Endothelial cell of umbilical vein (primary cell): ENCODE results near the gene SHPK. TPM values are rescaled to one million over a fixed set of nuclear protein-coding genes. Genes with fewer than 3 reads are reported as not detected.

ENCODE experiments used
- BruUV-seq: library from RNA; stranded (reverse); fragments of 400-500 nt; replicated peaks from 2 replicates; lab custom pipeline; 2021; lab: Mats Ljungman, UMichigan
- CTCF ChIA-PET: fragments of 300-600, 350-600 bp; sonication (Branson Sonifier 250); formaldehyde crosslinking; loops from one replicate; lab custom pipeline; 2021; ENCODE audit warnings: antibody characterized with exemption, inconsistent platforms; lab: Charles Lee
- POLR2A ChIA-PET: fragments of 300-600, 350-600 bp; sonication (Branson Sonifier 250); formaldehyde crosslinking; loops from one replicate; lab custom pipeline; 2021; ENCODE audit warnings: antibody characterized with exemption, inconsistent platforms; lab: Charles Lee
- DNase-seq: peaks from one replicate; pipeline ENCODE4 v3.0.0-alpha.2; 2011; ENCODE audit warnings: low read depth, low spot score
- FAIRE-seq: peaks from 2 replicates; lab custom pipeline; 2011; peaks lifted over from hg19 to GRCh38; lab: Jason Lieb, UNC
- H2AFZ ChIP-seq: 2 replicates; pipeline ENCODE4 v1.6.0; 2012; ENCODE audit warnings: low read depth, low read length, control low read depth, inconsistent platforms
- H3K27ac ChIP-seq: 2 replicates; pipeline ENCODE4 v1.5.1; 2011; ENCODE audit warnings: low read depth, mild to moderate bottlenecking, control low read depth, low read length, moderate library complexity; ENCODE audit not compliant: insufficient read depth
- H3K27me3 ChIP-seq, 2 experiments: 2 replicates each; pipeline versions ENCODE4 v1.6.0 to v1.6.1; 2011; ENCODE audit warnings: low read length in 2 of 2, mixed read lengths in 1 of 2; ENCODE audit not compliant: control insufficient read depth in 2 of 2, insufficient read depth in 2 of 2
- H3K36me3 ChIP-seq, 2 experiments: 2 replicates in 1 of 2; 3 replicates in 1 of 2; pipeline ENCODE4 v1.5.1; 2011; ENCODE audit warnings: low read length in 2 of 2, mild to moderate bottlenecking in 1 of 2, moderate library complexity in 1 of 2; ENCODE audit not compliant: control insufficient read depth in 2 of 2, insufficient read depth in 2 of 2; ENCODE audit errors: extremely low read depth in 1 of 2
- H3K4me1 ChIP-seq: 3 replicates; pipeline ENCODE4 v1.5.1; 2011; ENCODE audit warnings: mild to moderate bottlenecking, low read length; ENCODE audit not compliant: control insufficient read depth, insufficient read depth; ENCODE audit errors: extremely low read depth
- H3K4me2 ChIP-seq: 2 replicates; pipeline ENCODE4 v1.6.1; 2011; ENCODE audit warnings: low read length, control low read depth, mixed read lengths; ENCODE audit not compliant: insufficient read depth
- H3K4me3 ChIP-seq, 3 experiments: fragments of 200-600 bp in 1 of 3; sonication (generic), shearing (Covaris generic) in 1 of 3; replicated peaks in 1 of 3; 2 replicates each; pipeline ENCODE4 v1.5.1; 2011 to 2016; ENCODE audit warnings: control low read depth in 3 of 3, low read length in 3 of 3, mild to moderate bottlenecking in 2 of 3, inconsistent platforms in 1 of 3, low read depth in 1 of 3, moderate library complexity in 1 of 3; ENCODE audit not compliant: insufficient read depth in 1 of 3
- H3K79me2 ChIP-seq: 2 replicates; pipeline ENCODE4 v1.6.0; 2012; ENCODE audit warnings: low read length, inconsistent platforms; ENCODE audit not compliant: control insufficient read depth, insufficient read depth
- H3K9ac ChIP-seq: replicated peaks from 2 replicates; pipeline ENCODE3; 2011; ENCODE audit warnings: low read length, control low read depth; ENCODE audit not compliant: insufficient read depth; ENCODE audit errors: extremely low read depth
- H3K9me1 ChIP-seq: replicated peaks from 3 replicates; pipeline ENCODE4 v1.6.0; 2011; ENCODE audit warnings: mild to moderate bottlenecking, low read length; ENCODE audit not compliant: control insufficient read depth, insufficient read depth; ENCODE audit errors: extremely low read depth
- H3K9me3 ChIP-seq: replicated peaks from 2 replicates; pipeline ENCODE4 v1.5.1; 2012; ENCODE audit warnings: low read length, inconsistent platforms; ENCODE audit not compliant: control insufficient read depth, insufficient read depth
- H4K20me1 ChIP-seq: replicated peaks from 2 replicates; pipeline ENCODE3; 2011; ENCODE audit warnings: mild to moderate bottlenecking, low read length; ENCODE audit not compliant: control insufficient read depth, insufficient read depth; ENCODE audit errors: extremely low read depth
- CTCF ChIP-seq, 2 donors: IDR thresholded peaks; 1 replicate in 1 of 2; 2 replicates in 1 of 2; pipeline ENCODE4 v1.5.1; 2011; ENCODE audit warnings: low read length in 2 of 2, mild to moderate bottlenecking in 2 of 2, moderate library complexity in 2 of 2, control low read depth in 1 of 2, inconsistent platforms in 1 of 2, low read depth in 1 of 2; ENCODE audit not compliant: insufficient read depth in 1 of 2; ENCODE audit errors: extremely low read depth in 1 of 2
- EZH2 ChIP-seq: IDR thresholded peaks from 2 replicates; pipeline ENCODE4 v1.6.1; 2012; ENCODE audit warnings: borderline replicate concordance, low read depth, mild to moderate bottlenecking, moderate library complexity, low read length, inconsistent platforms; ENCODE audit not compliant: severe bottlenecking
- FOS ChIP-seq: IDR thresholded peaks from 2 replicates; pipeline ENCODE4 v1.6.1; 2011; ENCODE audit warnings: mild to moderate bottlenecking, low read length, moderate library complexity, borderline replicate concordance; ENCODE audit not compliant: insufficient read depth
- GATA2 ChIP-seq: IDR thresholded peaks from 2 replicates; pipeline ENCODE4 v1.7.0; 2011; ENCODE audit warnings: low read depth, mild to moderate bottlenecking, moderate library complexity, mixed read lengths, low read length; ENCODE audit not compliant: insufficient read length, insufficient read depth
- JUN ChIP-seq: IDR thresholded peaks from 2 replicates; pipeline ENCODE4 v1.6.1; 2011; ENCODE audit warnings: borderline replicate concordance, low read depth; ENCODE audit not compliant: insufficient read length, insufficient read depth
- MYC ChIP-seq: IDR thresholded peaks from one replicate; pipeline ENCODE4 v1.6.1; 2011; ENCODE audit warnings: mild to moderate bottlenecking, low read depth, low read length
- POLR2A ChIP-seq: IDR thresholded peaks from 2 replicates; pipeline ENCODE4 v1.6.1; 2012; ENCODE audit warnings: low read depth, mild to moderate bottlenecking, control low read depth, low read length
- POLR2AphosphoS5 ChIP-seq: IDR thresholded peaks from 2 replicates; pipeline ENCODE4 v1.6.1; 2012; ENCODE audit warnings: low read depth, mild to moderate bottlenecking, control low read depth, low read length, moderate library complexity; ENCODE audit not compliant: insufficient read depth
- dilution Hi-C: fragments of 300-500 bp; cut with MboI; formaldehyde crosslinking; loops from one replicate; pipeline ENCODE4 v1.15.0; 2019; ENCODE audit warnings: low sequenced_read_pairs; ENCODE audit not compliant: extremely low pct_ligation_motif_present
- intact Hi-C: fragments of 100-400 bp; cut with micrococcal nuclease; formaldehyde crosslinking; loops from one replicate; pipeline ENCODE4 v1.10.0; 2022
- polyA plus RNA-seq, 4 experiments: library from polyadenylated mRNA; depleted of rRNA in 3 of 4; stranded (reverse) in 3 of 4; unstranded in 1 of 4; fragments of >200 nt; gene quantifications; 2 replicates each; pipeline versions ENCODE4 v1.2.1 to v1.2.3, GENCODE V29; 2011 to 2012; ENCODE audit warnings: missing spikeins in 1 of 4
- total RNA-seq: library from RNA; stranded (reverse); gene quantifications from 2 replicates; pipeline ENCODE4 v1.2.3, GENCODE V29; 2021
- TF ChIP-seq, protein P1 (sequence below): IDR thresholded peaks from 2 replicates; pipeline ENCODE4 v1.6.1; 2011; ENCODE audit not compliant: insufficient read depth, insufficient read length

Gene SHPK
- total and polyA plus RNA-seq, 2 donors (not counting 3 experiments of a cell fraction or from before 2014, with no cell fraction given), result 15.4 to 15.9 TPM

DNA sequence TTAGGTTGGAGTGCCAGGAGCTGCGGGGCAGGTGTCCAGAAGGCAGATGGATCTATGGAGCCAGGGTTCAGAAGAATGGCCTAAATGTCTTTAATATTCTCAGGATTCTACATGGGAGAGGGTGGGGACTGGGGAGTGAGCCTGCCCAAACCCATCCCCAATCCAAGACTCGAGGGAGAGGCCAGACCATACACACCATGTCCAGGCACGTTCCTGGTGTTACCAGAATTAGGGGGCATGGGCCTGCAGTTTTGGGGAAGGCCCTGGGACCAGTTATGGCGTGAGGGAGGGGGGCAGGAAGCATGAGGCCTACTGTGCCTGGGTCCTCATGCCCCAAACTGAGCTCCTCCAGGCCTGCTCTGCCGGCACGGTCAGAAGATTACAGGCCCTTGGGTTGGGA is 30.5 kb upstream of the SHPK start:
- Histone ChIP-seq H2AFZ (no peak overlapping the region), H3K9me1 (no peaks in the 10 kb centered on the region), H3K4me1 (peaks cover 24% of the 10 kb centered on the region), H3K4me3 (no peak overlapping the region), H3K36me3 (peaks cover 5 to 25% of the 10 kb centered on the region in 2 experiments), H3K9ac (no peak overlapping the region), H3K9me3 (no peaks in the 10 kb centered on the region), H3K27ac (no peak overlapping the region), H3K79me2 (peaks cover 47% of the 10 kb centered on the region), H3K4me2 (no peak overlapping the region), H3K27me3 (no peaks in the 10 kb centered on the region), H4K20me1 (peaks cover 3% of the 10 kb centered on the region)
- ChIA-PET CTCF (interaction anchor here (1.0 to 2.0 kb wide), 2 partner anchors 18 to 30 kb away, joined by 3 to 7 read pairs; partner anchors contain the start of genes CTNS and SHPK), POLR2A (interaction anchor here (1.9 to 3.1 kb wide), 3 partner anchors 8 to 57 kb away, joined by 10 to 18 read pairs (median 17); partner anchors contain the start of genes CTNS, HASPIN and SHPK)
- intact Hi-C loops (loop anchor here (5.0 kb wide), 1 partner anchor 56 kb away; the partner anchor contains the start of gene HASPIN), dilution Hi-C loops (no loop called here)
- no peak for TF ChIP-seq FOS
- TF ChIP-seq, protein P1, sequence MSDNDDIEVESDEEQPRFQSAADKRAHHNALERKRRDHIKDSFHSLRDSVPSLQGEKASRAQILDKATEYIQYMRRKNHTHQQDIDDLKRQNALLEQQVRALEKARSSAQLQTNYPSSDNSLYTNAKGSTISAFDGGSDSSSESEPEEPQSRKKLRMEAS, result no peak
- no peak for TF ChIP-seq MYC
- TF ChIP-seq GATA2, result no peak
- TF ChIP-seq CTCF (IDR thresholded peaks at IDR 0.05; ENCODE audit: extremely low read depth in 1 of 2, insufficient read depth in 1 of 2, low read depth in 1 of 2, low read length in 2 of 2), result no peak
- TF ChIP-seq JUN, result no peak
- no peak for TF ChIP-seq POLR2A
- TF ChIP-seq POLR2AphosphoS5, result no peak
- no peak for TF ChIP-seq EZH2
- FAIRE-seq (no peak), DNase-seq (no peak)
- no TSS peak for BruUV-seq
